Kidney (tissue), 14 donors: ENCODE measurements around the gene TPK1. TPM values are rescaled to one million over a fixed set of nuclear protein-coding genes. Genes with fewer than 3 reads are reported as not detected.
A peak's percentile ranks its signal among the peaks of the same experiment; 100 is the strongest.

Experiments used
- DNase-seq, 5 donors: peaks; one replicate each; pipeline ENCODE4 v3.0.0-alpha.2; 2013 to 2020
- FAIRE-seq: peaks from 2 replicates; lab custom pipeline; 2012; peaks lifted over from hg19 to GRCh38; lab: Jason Lieb, UNC
- H3K27ac ChIP-seq, 2 donors: one replicate each; pipeline ENCODE4 v1.7.0; 2013; ENCODE audit warnings: low read depth in 2 of 2, low read length in 2 of 2, inconsistent platforms in 1 of 2
- H3K27me3 ChIP-seq: one replicate; pipeline ENCODE4 v1.7.1; 2013; ENCODE audit warnings: low read length, inconsistent platforms; ENCODE audit not compliant: control insufficient read depth, insufficient read depth
- H3K36me3 ChIP-seq, 3 donors: one replicate each; pipeline versions ENCODE4 v1.7.0 to v1.7.1; 2013; ENCODE audit warnings: low read length in 3 of 3, control low read depth in 1 of 3, inconsistent platforms in 1 of 3; ENCODE audit not compliant: insufficient read depth in 3 of 3, control insufficient read depth in 2 of 3
- H3K4me1 ChIP-seq, 3 donors: one replicate each; pipeline versions ENCODE4 v1.7.0 to v1.7.1; 2013; ENCODE audit warnings: low read length in 3 of 3, inconsistent platforms in 1 of 3, low read depth in 1 of 3; ENCODE audit not compliant: control insufficient read depth in 2 of 3, insufficient read depth in 2 of 3
- H3K4me3 ChIP-seq, 3 donors: one replicate each; pipeline versions ENCODE4 v1.7.0 to v1.8.1; 2013; ENCODE audit warnings: low read length in 3 of 3, control low read depth in 1 of 3, inconsistent platforms in 1 of 3
- H3K9ac ChIP-seq, 3 donors: one replicate each; pipeline versions ENCODE4 v1.7.0 to v1.7.1; 2013; ENCODE audit warnings: low read length in 3 of 3, control low read depth in 1 of 3, inconsistent platforms in 1 of 3
- H3K9me3 ChIP-seq, 3 donors: one replicate each; pipeline versions ENCODE4 v1.7.0 to v1.7.1; 2013; ENCODE audit warnings: low read length in 3 of 3, control low read depth in 1 of 3, inconsistent platforms in 1 of 3; ENCODE audit not compliant: control insufficient read depth in 2 of 3, insufficient read depth in 1 of 3
- CTCF ChIP-seq: IDR thresholded peaks from 3 replicates; pipeline ENCODE4 v1.5.1; 2012; ENCODE audit warnings: mild to moderate bottlenecking, moderate library complexity, borderline replicate concordance; ENCODE audit not compliant: insufficient read depth; ENCODE audit errors: extremely low read depth
- intact Hi-C: fragments of 100-400 bp; cut with DNase I; formaldehyde crosslinking; loops from one replicate; pipeline ENCODE4 v1.11.1; 2022
- polyA plus RNA-seq: library from polyadenylated mRNA; stranded (reverse); fragments of 350-450 nt; fragmentation: Illumina TruSeq; extraction: RNeasy Lipid Tissue Mini Kit (QIAGEN cat#74804); gene quantifications from one replicate; pipeline ENCODE4 v1.2.3, GENCODE V29; 2014; ENCODE audit warnings: low read depth, low replicate concordance; ENCODE audit not compliant: insufficient read depth
- total RNA-seq: library from RNA; stranded (reverse); fragmentation: NEBNext Ultra II Directional; extraction: Animal tissue kit (Norgen Biotek cat#: 25700); gene quantifications from one replicate; pipeline ENCODE4 v1.2.1, GENCODE V29; 2021
- donor health status: control.
- donor health status: control.
- donor health status: control.
- donor health status: control.
- donor health status: control.
- donor health status: DM: yes; HTN: yes; CAD: no.
- donor health status: Normal renal cell carcinoma (clear cell type).

The TPK1 gene
- total and polyA plus RNA-seq, 2 donors from 2014 or later: 5.3 to 15.5 TPM

DNA sequence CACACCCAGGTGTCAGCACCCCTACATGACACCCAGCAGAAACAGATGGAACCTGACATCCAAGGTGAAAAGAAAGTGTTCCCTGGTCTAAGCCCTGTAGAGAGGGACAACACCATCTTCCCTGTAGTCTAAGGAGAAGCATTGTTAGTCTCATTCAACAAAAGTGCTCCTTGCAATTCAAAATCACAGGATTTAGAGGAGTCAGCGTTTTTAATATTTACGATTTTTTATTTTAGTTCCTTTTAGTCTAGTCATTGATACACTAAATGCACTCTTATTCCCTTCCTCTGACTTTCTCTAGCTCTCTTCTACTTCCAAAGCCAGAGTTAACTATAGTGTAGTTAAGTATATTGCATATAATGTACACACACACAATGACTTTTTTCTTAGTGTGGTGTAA, 163.0 kb downstream of the TPK1 start:
- H3K9ac ChIP-seq: no peak overlapping the region
- no peak overlapping the region for H3K4me3 ChIP-seq
- no peaks in the 10 kb centered on the region for H3K4me1 ChIP-seq
- H3K27ac ChIP-seq: no peak overlapping the region
- TF ChIP-seq CTCF: no peak
- no peaks in the 10 kb centered on the region for H3K9me3 ChIP-seq
- no peak for FAIRE-seq
- H3K36me3 ChIP-seq: no peaks in the 10 kb centered on the region
- no peaks in the 10 kb centered on the region for H3K27me3 ChIP-seq
- no peak for DNase-seq
- intact Hi-C loops: no loop called here

DNA sequence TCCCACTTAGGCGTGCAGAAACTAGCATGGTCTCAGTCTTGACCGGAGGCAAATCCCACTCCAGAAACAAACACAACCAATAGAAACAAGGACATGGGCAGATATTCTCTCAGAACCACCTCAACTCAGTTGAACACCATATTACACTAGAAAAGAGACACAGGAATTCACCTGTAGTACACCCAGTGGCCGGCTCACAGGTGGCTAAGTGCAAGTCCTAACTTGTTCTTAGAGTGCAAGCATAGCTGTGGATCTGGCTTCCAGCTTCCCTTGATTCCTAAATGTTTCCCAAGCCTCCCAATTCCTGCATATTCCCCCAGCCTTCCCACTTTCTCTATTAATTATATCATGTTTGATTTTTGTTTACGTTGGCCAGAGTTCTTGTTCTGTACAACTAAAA, 164.4 kb downstream of the TPK1 start:
- no peaks in the 10 kb centered on the region for H3K9me3 ChIP-seq
- no peaks in the 10 kb centered on the region for H3K4me1 ChIP-seq
- DNase-seq (no peak), FAIRE-seq (no peak)
- no peaks in the 10 kb centered on the region for H3K36me3 ChIP-seq
- intact Hi-C loops: no loop called here
- TF ChIP-seq CTCF: no peak
- no peak overlapping the region for H3K4me3 ChIP-seq
- H3K27me3 ChIP-seq: no peaks in the 10 kb centered on the region
- no peak overlapping the region for H3K9ac ChIP-seq
- H3K27ac ChIP-seq: no peak overlapping the region

DNA sequence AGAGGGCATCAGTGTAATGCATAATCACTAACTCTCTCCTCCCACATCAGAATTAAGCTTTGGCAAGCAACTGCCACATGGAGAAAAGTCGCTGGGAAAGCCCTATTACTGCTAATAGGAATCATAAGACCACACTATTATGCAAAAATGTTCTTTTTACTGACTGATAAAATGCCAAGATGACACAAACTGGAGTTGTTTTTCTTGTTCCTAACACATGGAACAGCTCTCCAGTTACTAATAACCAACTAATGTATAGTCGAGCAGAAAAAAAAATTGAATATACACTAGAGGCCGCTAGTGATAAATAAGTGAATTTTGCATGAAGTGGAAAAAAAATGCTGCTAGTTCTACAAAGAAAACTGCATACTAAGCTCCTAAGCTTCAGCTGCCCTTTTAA, 165.6 kb downstream of the TPK1 start:
- TF ChIP-seq CTCF: no peak
- no peak overlapping the region for H3K27ac ChIP-seq
- DNase-seq (peak in 2 of 5 donors; percentile 46 to 58), FAIRE-seq (no peak)
- no peaks in the 10 kb centered on the region for H3K4me1 ChIP-seq
- no peak overlapping the region for H3K4me3 ChIP-seq
- no peak overlapping the region for H3K9ac ChIP-seq
- H3K9me3 ChIP-seq: no peaks in the 10 kb centered on the region
- H3K36me3 ChIP-seq: no peaks in the 10 kb centered on the region
- H3K27me3 ChIP-seq: no peaks in the 10 kb centered on the region
- intact Hi-C loops: no loop called here

GRCh38 chr7:144668503-144668902, 167.3 kb downstream of the TPK1 start:
- no peak overlapping the region for H3K27ac ChIP-seq
- FAIRE-seq: no peak
- no peak for TF ChIP-seq CTCF
- no peaks in the 10 kb centered on the region for H3K9me3 ChIP-seq
- no peaks in the 10 kb centered on the region for H3K27me3 ChIP-seq
- H3K4me1 ChIP-seq: no peaks in the 10 kb centered on the region
- no peak for DNase-seq
- intact Hi-C loops: no loop called here
- no peak overlapping the region for H3K9ac ChIP-seq
- no peaks in the 10 kb centered on the region for H3K36me3 ChIP-seq
- no peak overlapping the region for H3K4me3 ChIP-seq
